Limb (tissue), 2 donors: ENCODE results near the gene PRX.
"Not testable (repeated sequence)": the region's sequence is repeated elsewhere in the genome, so short reads cannot be mapped to it uniquely, and the experiment has no call there.

Experiments used
- DNase-seq, 2 donors: peaks; one replicate each; pipeline ENCODE4 v3.0.0-alpha.2; 2016; ENCODE audit errors: extremely low spot score in 2 of 2

PRX gene

DNA sequence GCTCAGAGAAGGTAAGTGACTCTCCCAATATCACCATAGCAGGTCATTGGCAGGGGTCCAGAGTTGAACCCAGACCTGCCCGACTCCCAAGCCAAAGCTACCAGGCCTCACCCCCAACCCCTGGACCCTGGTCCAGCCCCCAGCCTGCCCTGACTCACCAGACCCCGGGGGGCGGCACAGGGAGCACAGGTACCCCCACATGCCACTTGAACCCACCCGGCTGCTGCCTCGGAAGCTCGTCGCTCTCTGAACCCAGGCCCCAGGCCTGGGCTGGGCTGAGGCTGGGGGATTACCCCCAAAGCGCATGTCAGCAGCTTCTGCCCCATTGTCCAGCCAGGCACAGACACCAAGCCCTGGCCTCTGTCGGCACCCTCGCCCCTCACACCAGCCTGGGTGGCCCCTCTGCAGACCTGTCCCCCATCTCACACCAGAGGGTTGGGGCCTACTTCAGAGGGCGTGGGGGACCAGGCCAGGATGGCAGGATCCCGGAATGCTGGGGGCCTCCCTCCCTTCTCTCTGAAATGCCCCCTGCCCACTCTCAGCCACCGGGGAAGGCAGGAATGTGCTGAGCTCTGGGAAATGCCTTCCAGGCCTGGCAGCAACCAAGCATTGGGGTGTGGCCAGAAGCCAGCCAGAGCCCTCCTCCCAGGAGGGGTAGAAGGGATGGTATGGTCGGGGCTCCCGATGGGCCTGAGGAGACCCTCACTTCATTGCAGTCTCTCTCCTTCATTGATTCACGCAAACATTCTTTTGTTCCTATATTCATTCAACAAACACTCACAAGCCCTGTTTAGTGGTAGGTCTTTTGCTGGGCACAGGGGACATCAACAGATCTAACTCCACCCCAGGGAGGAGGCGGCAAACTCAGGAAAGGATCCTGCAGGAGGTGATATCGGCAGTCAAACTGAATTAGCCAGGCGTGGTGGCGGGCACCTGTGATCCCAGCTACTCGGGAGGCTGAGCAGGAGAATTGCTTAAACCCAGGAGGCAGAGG lies 1.7 kb upstream of the PRX start:
- no peak for DNase-seq

DNA sequence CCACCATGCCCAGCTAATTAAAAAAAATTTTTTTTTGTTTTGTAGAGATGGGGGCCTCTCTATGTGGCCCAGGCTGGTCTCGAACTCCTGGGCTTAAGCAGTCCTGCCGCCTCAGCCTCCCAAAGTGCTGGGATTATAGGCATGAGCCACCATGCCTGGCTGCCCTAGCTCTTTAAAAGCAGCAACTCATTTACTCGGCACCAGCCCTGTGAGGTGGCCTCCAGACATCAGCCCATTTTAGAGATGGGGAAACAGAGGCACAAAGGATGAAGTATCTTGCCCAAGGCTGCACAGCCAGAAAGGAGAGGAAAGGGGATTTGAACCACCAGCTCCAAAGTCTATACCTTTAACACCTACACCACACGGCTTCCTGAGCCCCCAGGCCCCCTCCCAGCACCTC lies 312 bp downstream of the PRX start:
- no peak for DNase-seq

DNA sequence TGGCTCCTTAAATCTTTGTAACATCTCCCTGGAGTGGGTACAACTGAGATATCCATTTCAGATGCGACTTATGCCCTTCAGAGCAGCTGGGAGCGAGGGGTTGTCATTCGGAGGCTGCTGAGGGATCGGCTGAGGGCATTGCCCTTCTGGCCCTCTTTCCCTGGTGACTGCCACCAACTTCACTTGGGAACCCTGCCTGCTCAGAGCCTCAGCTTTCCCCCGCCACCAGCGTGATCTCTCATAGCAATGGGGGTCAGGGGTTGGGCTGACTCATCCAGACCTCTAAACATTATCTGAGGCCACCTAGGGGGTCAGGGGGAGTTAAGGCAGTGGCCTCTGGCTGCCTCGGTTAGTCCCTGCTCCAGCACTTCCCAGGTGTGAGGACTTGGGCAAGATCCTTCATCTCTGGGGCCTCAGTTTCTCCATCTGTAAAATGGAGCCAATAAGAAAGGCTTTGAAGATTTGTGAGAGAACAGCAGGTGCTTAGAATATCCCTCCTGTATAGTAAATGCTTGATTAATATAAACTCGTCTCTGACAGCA lies 1.1 kb downstream of the PRX start:
- DNase-seq: no peak

DNA sequence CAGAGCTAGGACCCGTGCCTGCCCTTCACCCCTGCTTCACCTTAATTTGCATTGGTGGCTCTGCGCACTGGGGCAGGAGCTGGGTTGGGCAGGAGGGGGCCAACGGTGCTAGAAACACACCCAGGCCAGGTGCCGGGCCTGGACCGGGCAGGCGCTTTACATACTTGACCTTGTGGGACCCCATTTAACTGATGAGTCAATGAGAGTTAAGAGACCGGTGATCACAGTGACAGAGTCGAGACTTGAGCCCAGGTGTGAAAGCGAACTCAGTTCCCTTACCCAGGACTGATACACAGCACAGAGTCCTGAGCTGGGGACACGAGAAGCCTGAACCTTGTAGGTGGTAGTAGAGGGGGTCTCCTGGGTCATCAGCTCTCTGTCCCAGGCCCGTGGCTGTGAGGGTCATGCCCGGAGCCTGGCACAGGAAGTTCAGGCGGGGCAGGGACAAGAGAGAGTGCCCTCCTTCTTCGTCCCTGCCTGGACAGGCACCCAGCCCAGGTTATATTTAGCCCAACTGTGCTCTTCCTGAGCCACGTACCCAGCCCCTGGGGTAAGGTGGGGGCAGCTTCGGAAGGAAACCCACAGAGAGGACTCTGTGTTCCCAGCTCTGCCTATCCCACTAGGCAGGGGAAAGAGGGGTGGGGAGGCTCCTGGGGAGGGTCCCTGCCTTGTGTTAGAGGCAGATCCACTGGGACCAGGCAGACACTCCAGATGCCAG lies 1.9 kb downstream of the PRX start:
- no peak for DNase-seq

DNA sequence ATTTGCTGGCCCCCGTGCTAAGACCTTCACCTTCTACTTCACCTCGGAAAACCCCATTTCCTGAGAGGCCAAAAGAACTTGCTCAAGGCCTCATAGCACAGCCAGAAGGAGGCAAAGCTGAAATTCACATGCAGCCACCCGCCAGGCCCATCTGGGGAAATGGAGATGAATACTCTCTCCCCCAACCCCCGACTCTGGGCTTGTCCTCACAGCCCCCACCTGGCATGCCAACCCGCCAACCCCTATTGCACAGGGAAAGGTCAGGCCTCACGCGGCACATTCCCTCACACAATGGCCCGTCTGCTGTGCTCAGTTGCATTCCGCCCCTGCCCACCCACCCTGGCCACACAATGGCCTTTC lies 3.2 kb downstream of the PRX start:
- no peak for DNase-seq

DNA sequence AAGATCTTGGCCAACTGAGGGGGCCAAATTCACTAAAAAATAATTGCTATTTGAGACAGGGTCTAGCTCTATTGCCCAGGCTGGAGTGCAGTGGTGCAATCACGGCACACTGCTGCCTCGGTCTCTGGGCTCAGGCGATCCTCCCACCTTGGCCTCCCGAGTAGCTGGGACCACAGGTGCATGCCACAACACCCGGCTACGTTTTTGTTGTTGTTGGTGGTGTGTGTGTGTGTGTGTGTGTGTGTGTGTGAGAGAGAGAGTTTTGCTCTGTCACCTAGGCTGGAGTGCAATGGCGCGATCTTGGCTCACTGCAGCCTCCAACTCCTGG lies 4.6 kb downstream of the PRX start:
- not testable (repeated sequence) for DNase-seq

DNA sequence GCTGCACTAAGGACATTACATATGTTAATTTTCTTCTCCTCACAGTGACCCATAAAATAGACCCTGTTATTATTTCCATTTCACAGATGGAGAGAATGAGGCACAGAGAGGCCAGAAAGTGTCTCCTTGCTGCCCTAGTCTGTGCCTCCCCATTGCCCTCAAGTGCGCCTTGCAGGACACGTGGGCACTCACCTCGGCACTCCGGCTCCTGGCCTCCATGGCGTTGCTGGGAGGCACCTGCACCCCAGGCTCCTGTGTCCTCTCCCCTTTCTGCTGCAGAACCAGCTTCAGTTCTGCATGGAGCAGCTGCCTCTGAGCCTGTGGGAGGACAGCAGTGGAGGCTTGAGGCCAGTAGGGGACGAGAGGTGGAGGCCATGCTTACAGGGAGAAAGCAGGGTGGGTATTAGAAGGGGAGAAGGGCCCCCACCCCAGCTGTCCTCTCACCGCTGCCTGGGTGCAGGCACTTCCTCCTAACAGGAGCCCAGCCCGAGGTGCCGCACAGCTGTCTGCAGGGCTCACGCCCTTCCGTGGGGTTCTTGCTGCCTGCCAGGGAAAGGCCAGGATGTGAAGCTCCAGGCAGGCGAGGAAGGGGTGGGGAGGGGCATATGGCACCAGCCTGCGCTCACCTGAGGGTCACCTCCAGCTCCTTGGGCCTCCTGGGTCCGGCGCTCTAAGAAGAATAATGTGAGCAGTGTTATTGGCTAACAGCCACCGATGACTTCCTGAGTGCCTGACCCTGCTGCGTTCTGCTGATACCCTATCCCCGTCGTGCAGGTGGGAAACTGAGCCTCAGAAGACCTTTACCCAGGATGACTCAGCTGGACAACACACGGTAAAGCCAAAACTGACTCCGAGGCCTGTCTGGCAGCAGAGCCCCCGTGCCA lies 5.2 kb downstream of the PRX start:
- no peak for DNase-seq

DNA sequence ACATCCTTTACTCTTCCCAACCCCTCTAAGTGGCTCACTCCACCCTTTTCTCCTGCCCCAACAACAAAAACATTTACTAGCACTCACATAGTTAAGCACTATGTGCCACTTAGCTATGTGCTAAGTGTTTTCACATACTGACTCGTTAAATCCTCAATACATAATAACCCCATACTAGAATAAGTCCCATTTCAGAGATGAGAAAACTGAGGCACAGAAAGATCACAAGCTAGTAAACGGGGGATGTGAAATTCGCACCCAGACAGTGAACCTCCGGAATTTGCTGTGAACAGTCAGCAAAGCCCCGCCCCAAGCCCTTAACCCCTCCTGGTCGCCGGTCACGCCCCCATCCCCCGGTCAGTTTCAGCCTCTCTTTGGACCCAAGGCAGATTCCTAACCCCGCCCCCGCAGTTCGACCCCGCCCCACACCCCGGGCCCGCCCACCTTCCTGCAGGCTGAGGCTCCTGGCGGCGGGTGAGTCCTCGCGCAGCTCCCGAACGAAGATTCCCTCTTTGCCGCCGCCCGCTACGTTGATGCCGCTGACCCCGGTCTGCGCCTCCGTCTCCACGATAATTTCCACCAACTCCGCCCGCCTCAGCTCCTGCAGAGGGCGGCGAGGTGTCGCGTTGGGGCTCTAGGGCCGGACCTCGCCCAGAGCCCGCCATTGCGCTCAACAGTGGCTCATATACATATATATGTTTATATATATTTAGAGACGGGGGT lies 9.8 kb downstream of the PRX start:
- peak; percentile 71 to 93 for DNase-seq

DNA sequence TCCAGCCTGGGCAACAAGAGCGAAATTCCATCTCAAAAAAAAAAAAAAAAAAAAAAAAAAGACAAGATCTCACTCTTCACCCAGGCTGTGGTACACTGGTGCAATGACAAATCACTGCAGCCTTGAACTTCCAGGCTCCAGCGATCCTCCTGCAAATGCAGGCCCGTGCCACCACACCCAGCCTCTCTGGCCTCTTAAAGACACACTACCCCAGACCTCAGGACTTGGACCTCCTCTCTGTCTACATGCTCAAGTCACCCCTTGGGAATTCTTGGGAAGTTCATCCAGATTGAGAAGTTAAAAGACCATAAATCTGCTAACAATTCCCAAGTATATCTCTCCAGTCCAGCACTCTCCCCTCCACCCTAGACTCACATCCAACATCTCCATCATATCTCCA lies 12.6 kb downstream of the PRX start:
- no peak for DNase-seq

DNA sequence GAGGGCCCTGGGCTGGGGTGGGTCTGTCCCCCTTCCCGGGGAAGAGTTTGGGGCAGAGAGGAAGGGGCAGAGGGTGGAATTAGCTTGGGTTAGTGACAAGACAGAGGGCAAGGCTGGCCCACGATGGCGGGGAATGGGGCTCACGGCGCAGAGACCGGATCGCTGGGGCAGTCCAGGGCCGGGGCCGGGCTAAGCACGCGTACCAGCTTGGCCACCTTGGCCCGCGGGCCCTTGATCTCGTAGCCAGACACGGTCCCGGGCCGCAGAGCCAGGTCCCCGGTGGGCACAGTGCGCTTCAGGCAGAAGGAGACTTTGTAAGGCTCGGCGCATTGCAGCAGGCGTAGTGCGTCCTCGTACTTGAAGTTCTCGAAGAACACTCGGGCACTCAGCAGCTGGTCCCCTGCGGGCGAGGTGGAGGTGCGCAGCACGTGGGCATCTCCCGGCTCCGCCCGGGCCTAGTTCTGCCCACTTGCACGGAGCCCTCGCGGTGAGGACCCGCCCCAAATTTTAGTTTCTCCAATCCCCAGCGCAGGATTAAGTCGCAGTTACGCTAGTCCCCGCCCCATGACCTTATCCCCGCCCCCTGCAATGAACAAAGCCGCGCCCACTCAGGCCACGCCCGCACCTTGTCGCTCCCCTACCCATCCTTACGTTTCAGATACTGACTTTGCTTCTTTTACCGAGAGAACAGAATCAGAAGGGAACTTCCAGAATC lies 14.6 kb downstream of the PRX start:
- DNase-seq: peak; percentile 43 to 72

DNA sequence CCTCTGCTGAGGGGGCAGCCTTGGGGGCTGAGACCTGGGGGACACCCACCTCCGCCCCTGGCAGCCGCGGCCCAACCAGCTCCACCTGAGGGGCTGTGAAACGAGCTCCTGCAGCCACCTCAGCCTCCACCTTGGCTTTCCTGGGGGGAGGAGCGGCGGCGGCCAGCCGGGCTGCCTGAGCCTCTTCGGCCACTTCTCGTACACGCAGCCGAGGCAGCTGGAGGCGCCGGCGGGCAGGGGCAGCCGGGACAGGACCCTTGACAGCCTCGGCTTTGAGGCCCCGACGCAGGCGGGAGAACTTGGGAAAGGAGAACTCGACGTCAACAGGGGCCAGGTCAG lies 15.6 kb downstream of the PRX start:
- no peak for DNase-seq

DNA sequence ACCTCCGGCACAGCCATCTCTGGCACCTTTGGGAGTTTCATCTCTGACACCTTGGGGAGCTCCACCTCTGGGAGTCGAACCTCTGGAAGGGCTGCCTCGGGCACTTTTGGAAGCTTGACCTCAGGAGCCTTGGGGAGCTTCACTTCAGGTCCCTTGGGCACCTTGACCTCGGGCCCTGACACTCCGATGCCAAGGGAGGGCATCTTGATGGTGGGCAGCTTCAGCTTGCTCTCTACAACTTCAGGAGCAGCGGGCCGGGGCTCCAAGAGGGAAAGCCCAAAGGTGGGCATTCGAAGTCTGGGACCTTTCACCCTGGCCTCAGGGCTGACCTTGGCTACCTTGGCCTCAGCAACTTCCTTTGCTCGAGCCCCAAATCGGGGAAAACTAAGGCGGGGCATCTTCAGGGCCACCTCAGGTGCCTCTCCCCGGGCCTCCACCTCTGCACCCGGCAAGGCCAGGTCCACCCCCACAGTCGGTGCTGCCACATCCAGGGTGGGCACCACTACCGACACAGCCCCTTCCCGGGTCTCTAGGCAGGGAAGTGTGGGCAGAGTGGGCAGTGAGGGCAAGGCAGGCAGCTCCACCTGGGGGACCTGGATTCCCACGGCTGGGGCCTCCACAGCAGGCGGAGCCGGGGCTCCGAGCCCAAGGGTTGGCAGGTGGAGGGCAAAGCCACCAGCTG lies 16.2 kb downstream of the PRX start:
- DNase-seq: no peak

DNA sequence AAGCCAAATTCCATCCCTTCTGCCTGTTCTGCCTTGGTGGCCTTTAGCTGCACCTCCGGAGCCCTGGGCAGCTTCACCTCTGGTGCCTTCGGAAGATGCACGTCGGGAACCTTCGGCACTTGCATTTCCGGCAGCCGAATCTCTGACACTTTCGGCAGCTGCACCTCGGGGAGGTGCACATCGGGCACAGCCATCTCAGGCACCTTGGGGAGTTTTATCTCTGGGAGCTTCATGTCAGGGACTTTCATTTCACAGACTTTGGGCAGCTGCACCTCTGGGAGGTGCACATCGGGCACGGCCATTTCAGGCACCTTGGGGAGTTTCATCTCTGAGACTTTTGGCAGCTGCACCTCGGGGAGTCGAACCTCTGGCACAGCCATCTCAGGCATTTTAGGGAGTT lies 17.2 kb downstream of the PRX start:
- no peak for DNase-seq

DNA sequence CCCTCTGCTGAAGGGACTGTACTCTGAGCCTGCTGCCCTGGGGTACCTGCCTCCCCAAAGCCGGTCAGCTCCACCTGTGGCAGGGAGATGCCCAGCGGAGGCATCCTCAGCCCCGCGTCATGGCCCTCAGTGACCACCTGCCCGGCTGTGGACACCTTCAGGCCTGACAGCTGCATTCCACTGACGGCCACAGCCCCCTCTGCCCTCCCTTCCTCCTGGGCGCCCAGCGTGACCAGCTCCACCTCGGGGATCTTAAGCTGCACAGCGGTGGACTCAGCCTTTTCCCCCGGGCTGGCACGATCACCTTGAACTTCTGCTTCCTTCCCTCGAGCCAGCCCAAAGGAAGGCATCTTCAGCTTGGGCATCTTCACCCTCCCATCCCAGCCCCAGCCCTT lies 18.4 kb downstream of the PRX start:
- no peak for DNase-seq

DNA sequence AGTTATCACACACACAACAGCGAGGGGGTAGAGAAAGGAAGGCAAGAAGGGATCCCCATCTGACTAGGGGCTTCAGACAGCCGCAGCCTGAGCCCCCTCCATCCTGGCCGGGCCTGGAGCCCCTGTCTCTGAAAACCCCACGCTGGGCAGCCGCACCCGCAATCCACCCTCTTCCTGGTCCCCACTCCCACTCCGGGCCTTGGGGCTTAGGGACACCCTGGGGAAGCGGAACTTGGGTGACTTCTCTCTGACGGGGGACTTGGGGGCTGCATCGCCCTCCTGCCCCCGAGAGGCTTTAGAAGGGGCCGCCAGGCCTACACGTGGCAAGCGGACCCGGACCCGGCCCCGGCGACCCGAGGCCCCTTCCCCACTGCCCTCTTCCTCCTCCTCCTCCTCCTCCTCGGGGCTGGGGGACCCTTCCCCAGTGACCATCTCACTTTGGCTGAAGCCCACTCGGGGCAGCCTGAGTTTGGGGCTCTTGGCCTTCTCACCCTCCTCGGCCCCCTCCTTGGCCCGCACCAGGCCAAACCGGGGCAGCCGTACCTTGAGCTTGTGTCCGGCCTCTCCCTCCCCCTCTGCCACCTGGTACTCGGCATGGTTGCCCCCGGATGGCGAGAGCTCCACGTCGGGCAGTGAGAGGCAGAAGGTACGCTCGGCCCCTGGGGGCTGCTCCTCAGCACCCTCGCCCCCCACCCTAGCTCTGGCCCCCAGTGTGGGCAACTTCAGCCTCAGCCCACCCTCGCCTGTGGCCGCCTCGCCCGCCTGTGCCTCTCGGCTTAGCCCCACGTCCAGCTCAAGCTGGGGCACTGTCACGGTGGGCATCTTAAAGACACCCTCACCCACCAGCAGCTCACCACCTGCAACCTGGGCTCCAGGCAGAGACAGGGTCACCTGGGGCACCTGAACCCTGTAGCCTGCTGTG lies 19.0 kb downstream of the PRX start:
- no peak for DNase-seq

DNA sequence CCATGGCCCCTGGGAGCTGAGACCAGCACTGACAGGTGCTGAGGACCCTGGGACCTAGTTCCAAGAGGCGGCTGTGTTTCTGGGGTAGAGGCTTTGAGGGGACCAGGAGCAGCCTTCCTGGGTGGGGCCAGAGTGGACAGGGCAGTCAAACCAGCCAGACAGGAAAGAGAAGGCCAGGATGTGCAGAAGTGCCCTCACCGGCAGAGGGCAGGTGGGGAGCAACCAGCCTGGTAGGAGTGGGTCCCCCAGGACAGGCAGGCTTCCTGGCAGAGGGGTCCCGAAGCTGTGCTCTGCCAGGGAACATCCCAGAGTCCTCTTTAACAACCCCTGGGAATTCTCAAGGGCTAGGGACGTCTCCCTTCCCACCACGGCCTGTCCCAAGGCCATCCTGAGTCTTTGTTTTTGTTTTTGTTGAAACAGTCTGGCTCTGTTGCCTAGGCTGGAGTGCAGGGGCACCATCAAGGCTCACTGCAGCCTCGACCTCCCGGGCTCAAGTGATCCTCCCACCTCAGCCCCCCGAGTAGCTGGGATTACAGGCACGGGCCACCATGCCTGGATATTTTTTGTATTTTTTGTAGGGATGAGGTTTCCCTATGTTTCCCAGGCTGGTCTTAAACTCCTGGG lies 20.2 kb downstream of the PRX start:
- no peak for DNase-seq

DNA sequence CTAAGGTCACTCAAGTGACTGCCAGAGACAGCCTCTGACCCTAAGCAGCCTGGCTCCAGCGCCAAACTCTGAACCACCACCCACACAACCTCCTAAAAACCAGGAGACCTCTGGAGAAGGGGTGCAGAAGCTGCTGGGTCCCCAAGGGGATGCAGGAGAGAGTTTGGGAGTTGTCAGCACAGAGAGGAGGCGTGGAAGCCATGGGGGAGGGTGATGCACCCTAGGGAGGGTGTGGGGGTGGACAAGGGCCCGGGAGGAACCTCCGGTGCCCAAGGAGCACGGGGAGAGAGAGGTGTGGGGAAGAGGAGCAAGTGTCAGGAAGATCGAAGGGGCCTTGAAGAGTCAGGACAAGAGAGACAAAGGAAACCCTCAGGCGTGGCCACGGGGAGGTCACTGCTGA lies 21.1 kb downstream of the PRX start:
- DNase-seq: no peak

DNA sequence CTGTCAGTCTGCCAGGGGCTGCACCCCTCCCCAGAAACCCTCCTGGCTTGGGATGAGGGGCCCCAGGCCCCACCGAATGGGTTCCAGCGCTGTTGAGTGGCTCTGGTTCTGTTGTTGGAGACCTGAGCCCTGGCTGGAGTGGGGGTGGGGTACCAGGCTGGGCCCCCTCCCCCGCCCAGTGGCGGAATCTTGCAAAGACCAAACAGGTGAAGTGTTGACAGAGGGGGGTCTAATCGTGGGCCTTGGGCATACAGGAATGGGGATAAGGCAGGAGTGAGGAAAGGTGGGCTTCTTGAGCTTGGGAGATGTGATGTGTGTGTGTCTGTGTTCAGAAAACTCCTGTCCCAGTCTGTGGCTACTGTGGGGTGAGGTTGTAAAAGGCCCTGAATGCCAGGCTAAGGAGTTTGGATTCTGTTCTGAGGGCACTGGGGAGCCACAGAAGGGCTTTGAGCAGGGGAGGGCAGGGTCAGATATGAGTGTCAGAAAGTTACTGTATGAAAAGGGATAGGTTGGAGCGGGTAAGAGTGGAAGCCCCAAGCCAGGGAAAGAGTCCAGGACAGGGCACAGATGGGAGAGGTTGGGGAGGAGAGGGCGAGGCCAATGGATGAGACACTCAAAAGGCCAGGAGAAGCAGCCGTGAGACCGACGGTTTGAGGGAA lies 23.0 kb downstream of the PRX start, which contains the start of gene HIPK4:
TSS of gene HIPK4 (minus strand) at position 98 of the 659 bp plus-strand sequence. CDS start 279 bp downstream, outside the sequence.
- no peak for DNase-seq
